ENCODE results near the gene NDE1. TPM values are rescaled to one million over a fixed set of nuclear protein-coding genes. Genes with fewer than 3 reads are reported as not detected.

NDE1 gene
- total and polyA plus RNA-seq, 2 of the 4 experiments (the other 2 are of a cell fraction): 22.7 to 29.2 TPM

- ATAC-seq (ENCODE audit: low read depth): no peak; the same call in 1 of the 2 replicates
Observed at GRCh38 chr16:15649727-15650018, 372 bp upstream of the NDE1 start.

More at GRCh38 chr16:15649727-15650018, 372 bp upstream of the NDE1 start:
- H4K91ac ChIP-seq (ENCODE audit: insufficient read depth, low read depth, low read length): no peak overlapping the region
- dilution Hi-C loops (cut with HindIII; ENCODE audit: low sequenced_read_pairs, unreplicated experiment) (no loop called here), intact Hi-C loops (cut with micrococcal nuclease) (loop anchor here (2.0 to 5.0 kb wide), 3 partner anchors 23 to 548 kb away; no protein-coding TSS in a partner anchor), in situ Hi-C loops (cut with MboI; ENCODE audit: low sequenced_read_pairs) (no loop called here)
- H3K27me3 ChIP-seq (ENCODE audit: control insufficient read depth, insufficient read depth, low read length): no peaks in the 10 kb centered on the region
- no TSS peak for BruUV-seq (replicated peaks)
- peak overlapping the region; percentile 43 for H2BK20ac ChIP-seq (ENCODE audit: low read depth, low read length)
- POLR2A ChIA-PET (ENCODE audit: unreplicated experiment): no interaction called here
- H2BK120ac ChIP-seq (ENCODE audit: low read depth, low read length): peak overlapping the region; percentile 28
- H3K4me2 ChIP-seq (ENCODE audit: low read depth, low read length): peak overlapping the region; percentile 90
- H2AK9ac ChIP-seq (replicated peaks; ENCODE audit: low read depth, low read length, poor library complexity): peak overlapping the region; percentile 73
- H3K9me3 ChIP-seq (ENCODE audit: control insufficient read depth, insufficient read depth, low read length): no peaks in the 10 kb centered on the region
- no peak overlapping the region for H3K56ac ChIP-seq (ENCODE audit: extremely low read depth, insufficient read depth, low read length)
- DNase-seq: no peak
- H3K9me1 ChIP-seq (ENCODE audit: insufficient read depth, low read length): peaks cover 6% of the 10 kb centered on the region
- H3K36me3 ChIP-seq (ENCODE audit: control insufficient read depth, insufficient read depth, low read length): no peaks in the 10 kb centered on the region
- H3K4ac ChIP-seq (ENCODE audit: low read depth, low read length): peak overlapping the region; percentile 14; the same call in 1 of the 2 replicates
- 0% methylated on average over 6 of the region's 14 CpGs; no CpG with 5 or more reads in 1 of the 2 experiments for WGBS, 2 experiments (ENCODE audit: extremely low coverage in 2 of 2, insufficient read length in 1 of 2)
- TF ChIP-seq RFX5 (IDR thresholded peaks at IDR 0.05; ENCODE audit: low read depth, low read length) (no peak), POLR2A (IDR thresholded peaks at IDR 0.05; ENCODE audit: low read depth, low read length) (no peak), BHLHE40 (IDR thresholded peaks at IDR 0.05; ENCODE audit: low read depth, low read length) (no peak), MAZ (IDR thresholded peaks at IDR 0.05; ENCODE audit: borderline replicate concordance, low read depth, low read length) (no peak), NFE2L2 (IDR thresholded peaks at IDR 0.05; ENCODE audit: low read depth, low read length) (no peak), MXI1 (IDR thresholded peaks at IDR 0.05; ENCODE audit: borderline replicate concordance, low read depth, low read length) (no peak), CHD1 (IDR thresholded peaks at IDR 0.05; ENCODE audit: low read depth, low read length) (no peak)
- H3K9ac ChIP-seq (ENCODE audit: low read depth, low read length): peak overlapping the region; percentile 37; the same call in 1 of the 2 replicates
- H3K4me3 ChIP-seq (ENCODE audit: insufficient read depth, low read depth, low read length): peak overlapping the region; percentile 47
- H2AK5ac ChIP-seq (ENCODE audit: low read depth, low read length): 0 out of 2 replicates have a peak overlapping the region, but pooled peaks have one; percentile 5
- CTCF ChIA-PET: no interaction called here
- H2AFZ ChIP-seq (replicated peaks; ENCODE audit: low read length, poor library complexity): peak overlapping the region; percentile 93
- peaks cover 6% of the 10 kb centered on the region for H3K4me1 ChIP-seq (ENCODE audit: control insufficient read depth, insufficient read depth, low read length)
- H4K20me1 ChIP-seq (ENCODE audit: insufficient read depth, low read length): peaks cover 25% of the 10 kb centered on the region
- H3K14ac ChIP-seq (replicated peaks; ENCODE audit: low read depth, low read length): no peak overlapping the region; the same call in 1 of the 2 replicates
- H3K23ac ChIP-seq (ENCODE audit: low read depth, low read length): peak overlapping the region; percentile 88
- no peak overlapping the region for H4K5ac ChIP-seq (ENCODE audit: low read depth, low read length)
- peak overlapping the region; percentile 7 for H2BK5ac ChIP-seq (ENCODE audit: low read depth, low read length, poor library complexity, severe bottlenecking)
- peak overlapping the region in 1 of 2 experiments; percentile 41; a peak in 1 of 4 replicates for H4K8ac ChIP-seq (ENCODE audit: low read depth in 2 of 2, low read length in 2 of 2)
- no peak overlapping the region; the same call in 1 of the 2 replicates for H3K27ac ChIP-seq (ENCODE audit: insufficient read depth, low read length)
- H2BK15ac ChIP-seq (ENCODE audit: low read depth, low read length): peak overlapping the region; percentile 9; the same call in 1 of the 3 replicates
- peaks cover 23 to 43% of the 10 kb centered on the region in 2 experiments for H3K79me1 ChIP-seq (ENCODE audit: low read depth in 1 of 2, low read length in 2 of 2)
- H3K18ac ChIP-seq (ENCODE audit: low read depth, low read length): peak overlapping the region; percentile 28; the same call in 1 of the 2 replicates

Measured in IMR-90 (cell line).